PC-9 (cell line): ENCODE data around the gene KRT80. TPM values are rescaled to one million over a fixed set of nuclear protein-coding genes. Genes with fewer than 3 reads are reported as not detected.

Experiments
- BruUV-seq: library from RNA; stranded (reverse); fragments of 400-500 nt; replicated peaks from 2 replicates; lab custom pipeline; 2021; lab: Mats Ljungman, UMichigan
- CTCF ChIA-PET: fragments of 300-600 bp; sonication (Branson Sonifier 250); formaldehyde crosslinking; loops from one replicate; lab custom pipeline; 2022; ENCODE audit warnings: antibody characterized with exemption; lab: Charles Lee
- POLR2A ChIA-PET: fragments of 300-600 bp; sonication (Branson Sonifier 250); formaldehyde crosslinking; loops from one replicate; lab custom pipeline; 2022; ENCODE audit warnings: antibody characterized with exemption; ENCODE audit not compliant: unreplicated experiment; lab: Charles Lee
- DNase-seq, 2 experiments: peaks; one replicate each; pipeline versions ENCODE4 v3.0.0 to v3.0.0-alpha.2; 2015 to 2022; ENCODE audit warnings: mixed read lengths in 1 of 2
- H2AFZ ChIP-seq: fragments of 200-600 bp; sonication (generic); 2 replicates; pipeline ENCODE4 v1.8.1; 2017; ENCODE audit warnings: antibody characterized with exemption
- H3F3A ChIP-seq: fragments of 200-600 bp; sonication (generic); 2 replicates; pipeline ENCODE4 v1.8.1; 2017; ENCODE audit warnings: antibody characterized with exemption, mild to moderate bottlenecking, low read depth; ENCODE audit not compliant: insufficient read depth
- H3K27ac ChIP-seq: fragments of 200-600 bp; sonication (generic); 2 replicates; pipeline ENCODE4 v1.6.1; 2016; ENCODE audit warnings: mixed run types
- H3K27me3 ChIP-seq: fragments of 200-600 bp; sonication (generic); 2 replicates; pipeline ENCODE4 v1.6.1; 2016; ENCODE audit warnings: low read depth, mixed run types; ENCODE audit not compliant: insufficient read depth
- H3K36me3 ChIP-seq: fragments of 200-600 bp; sonication (generic); 2 replicates; pipeline ENCODE4 v1.6.1; 2016; ENCODE audit warnings: low read depth, mixed run types
- H3K4me1 ChIP-seq: fragments of 200-600 bp; sonication (generic); replicated peaks from 2 replicates; pipeline ENCODE4 v1.6.1; 2016; ENCODE audit warnings: mixed run types; ENCODE audit not compliant: insufficient read depth
- H3K4me2 ChIP-seq: fragments of 200-600 bp; sonication (generic); 2 replicates; pipeline ENCODE4 v1.6.1; 2017; ENCODE audit warnings: mixed run types
- H3K4me3 ChIP-seq: fragments of 200-600 bp; sonication (generic); 2 replicates; pipeline ENCODE4 v1.6.1; 2016; ENCODE audit warnings: mixed run types
- H3K79me2 ChIP-seq: fragments of 200-600 bp; sonication (generic); 2 replicates; pipeline ENCODE4 v1.6.1; 2017; ENCODE audit warnings: low read depth, mixed run types
- H3K9me2 ChIP-seq: fragments of 200-600 bp; sonication (generic); 2 replicates; pipeline ENCODE4 v1.8.1; 2017; ENCODE audit warnings: mild to moderate bottlenecking; ENCODE audit not compliant: insufficient read depth
- H3K9me3 ChIP-seq: fragments of 200-600 bp; sonication (generic); 2 replicates; pipeline ENCODE4 v1.8.1; 2016; ENCODE audit warnings: low read depth; ENCODE audit not compliant: insufficient read depth
- H4K20me1 ChIP-seq: fragments of 200-600 bp; sonication (generic); 2 replicates; pipeline ENCODE4 v1.8.1; 2017; ENCODE audit not compliant: insufficient read depth
- CTCF ChIP-seq: fragments of 200-600 bp; sonication (generic); conservative IDR thresholded peaks from 2 replicates; pipeline ENCODE4 v1.6.1; 2017; ENCODE audit warnings: mixed run types, antibody characterized with exemption, mild to moderate bottlenecking, moderate library complexity
- EZH2 ChIP-seq: fragments of 200-600 bp; sonication (generic); IDR thresholded peaks from 2 replicates; pipeline ENCODE4 v1.8.0; 2017; ENCODE audit warnings: antibody characterized with exemption, low read depth
- intact Hi-C: fragments of 100-400 bp; cut with micrococcal nuclease; formaldehyde crosslinking; loops from one replicate; pipeline ENCODE4 v1.10.0; 2022; ENCODE audit not compliant: unreplicated experiment
- total RNA-seq: library from RNA; stranded (reverse); gene quantifications from 2 replicates; pipeline ENCODE4 v1.2.3, GENCODE V29; 2021

The KRT80 gene
- total RNA-seq, 1 experiment from 2014 or later = 94.9 TPM

DNA sequence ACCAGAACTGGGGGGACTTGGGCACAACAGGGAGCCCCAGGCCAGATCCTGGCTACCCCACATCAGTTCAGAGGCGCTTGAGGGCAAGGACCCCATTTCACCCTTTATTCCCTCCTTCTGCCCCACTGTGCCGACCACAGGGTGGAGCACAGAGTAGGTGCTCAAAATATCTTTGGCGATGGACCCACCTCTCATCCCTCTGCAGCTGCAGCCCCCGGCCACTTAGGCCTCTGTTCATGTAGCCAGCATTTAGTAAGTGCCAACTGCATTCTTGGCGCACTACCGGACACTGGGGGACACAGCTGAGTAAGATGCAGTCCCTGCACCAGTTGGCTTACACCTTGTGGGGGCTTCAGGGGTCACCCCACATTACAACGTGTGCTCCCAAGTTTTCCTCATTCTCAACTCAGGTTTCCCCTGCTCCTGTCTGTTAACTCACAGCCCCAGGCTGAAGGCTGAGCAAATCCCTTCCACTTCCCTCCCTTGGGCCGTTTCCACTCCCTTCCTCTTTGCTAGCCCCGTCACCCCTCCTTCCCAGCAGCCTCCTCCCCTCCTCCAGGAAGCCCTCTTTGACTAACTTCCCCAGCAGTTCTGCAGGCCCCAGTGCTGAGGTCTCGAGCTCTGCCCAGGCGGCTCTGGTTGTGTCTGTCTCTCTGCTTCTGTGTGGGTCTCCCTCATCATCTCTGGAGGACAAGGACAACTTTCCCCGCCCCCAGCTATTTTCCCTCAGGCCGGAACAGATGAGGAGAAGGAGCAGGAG is 26.5 kb downstream of the KRT80 start:
- Histone ChIP-seq H3K9me3 (no peaks in the 10 kb centered on the region), H3K79me2 (no peaks in the 10 kb centered on the region), H3K4me3 (no peak overlapping the region), H3K27ac (no peak overlapping the region), H3K36me3 (no peaks in the 10 kb centered on the region), H3K4me1 (peaks cover 48% of the 10 kb centered on the region), H3K9me2 (no peaks in the 10 kb centered on the region), H3K27me3 (no peaks in the 10 kb centered on the region), H4K20me1 (no peaks in the 10 kb centered on the region), H3F3A (peaks cover 49% of the 10 kb centered on the region), H3K4me2 (peak overlapping the region; percentile 58), H2AFZ (no peak overlapping the region)
- no peak for DNase-seq
- intact Hi-C loops = no loop called here
- CTCF ChIA-PET = no interaction called here
- no peak for TF ChIP-seq EZH2
- no peak for TF ChIP-seq CTCF
- BruUV-seq = no TSS peak
- POLR2A ChIA-PET = interaction anchor here (0.5 to 0.6 kb wide), 2 partner anchors 10 to 71 kb away, joined by 4 to 7 read pairs; no protein-coding TSS in a partner anchor

DNA sequence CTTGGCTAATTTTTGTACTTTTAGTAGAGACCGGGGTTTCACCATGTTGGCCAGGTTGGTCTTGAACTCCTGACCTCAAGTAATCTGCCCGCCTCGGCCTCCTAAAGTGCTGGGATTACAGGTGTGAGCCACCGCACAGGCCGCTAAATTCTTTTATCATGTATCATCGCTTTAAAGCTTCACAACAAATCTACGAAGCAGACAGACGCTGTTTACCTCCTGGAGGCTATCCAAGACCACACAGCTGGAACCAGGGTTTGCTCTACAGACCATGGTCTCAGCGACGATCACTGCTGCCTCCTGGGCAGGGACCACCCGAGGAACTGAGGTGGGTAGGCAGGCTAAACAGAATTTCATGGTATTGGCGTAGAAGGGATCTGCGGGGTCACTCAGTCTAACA is 27.2 kb downstream of the KRT80 start:
- intact Hi-C loops = no loop called here
- H3K4me2 ChIP-seq = peak overlapping the region; percentile 58
- no peaks in the 10 kb centered on the region for H3K9me3 ChIP-seq
- peaks cover 42% of the 10 kb centered on the region for H3F3A ChIP-seq
- H4K20me1 ChIP-seq = no peaks in the 10 kb centered on the region
- H2AFZ ChIP-seq = no peak overlapping the region
- DNase-seq = peak; percentile 56 to 83
- peak overlapping the region; percentile 78 for H3K27ac ChIP-seq
- no peaks in the 10 kb centered on the region for H3K79me2 ChIP-seq
- no TSS peak for BruUV-seq
- POLR2A ChIA-PET = no interaction called here
- CTCF ChIA-PET = no interaction called here
- H3K9me2 ChIP-seq = no peaks in the 10 kb centered on the region
- no peaks in the 10 kb centered on the region for H3K27me3 ChIP-seq
- no peak for TF ChIP-seq EZH2
- no peak for TF ChIP-seq CTCF
- no peak overlapping the region for H3K4me3 ChIP-seq
- H3K4me1 ChIP-seq = peaks cover 48% of the 10 kb centered on the region
- H3K36me3 ChIP-seq = no peaks in the 10 kb centered on the region

DNA sequence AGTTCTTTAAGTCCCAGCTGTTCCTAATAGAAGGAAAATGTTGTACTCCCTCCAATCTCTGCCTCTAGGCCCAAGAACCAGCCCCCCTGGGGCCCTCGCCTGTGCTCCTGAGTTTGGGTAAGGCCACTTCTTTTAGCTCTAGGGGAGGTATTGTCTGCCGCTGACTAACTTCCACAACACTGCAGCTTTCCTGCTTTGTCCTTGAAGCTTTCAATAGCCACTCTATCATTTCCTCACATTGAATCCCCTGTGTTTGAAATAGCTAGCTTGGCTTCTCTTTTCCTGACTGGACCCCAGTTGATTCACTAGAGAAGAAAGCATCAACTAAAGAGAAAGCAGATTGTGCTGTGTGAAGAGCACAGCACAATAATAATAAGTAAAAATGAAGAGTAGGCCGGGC is 28.8 kb downstream of the KRT80 start:
- H3K4me3 ChIP-seq = no peak overlapping the region
- no peaks in the 10 kb centered on the region for H4K20me1 ChIP-seq
- DNase-seq = no peak
- no peak overlapping the region for H3K27ac ChIP-seq
- intact Hi-C loops = no loop called here
- no TSS peak for BruUV-seq
- H3K4me2 ChIP-seq = no peak overlapping the region
- ChIA-PET POLR2A (interaction anchor here (0.6 kb wide), 2 partner anchors 14 to 129 kb away, joined by 3 to 4 read pairs; no protein-coding TSS in a partner anchor), CTCF (interaction anchor here (0.6 kb wide), 1 partner anchor 24 kb away, joined by 6 read pairs; no protein-coding TSS in a partner anchor)
- H3K9me3 ChIP-seq = no peaks in the 10 kb centered on the region
- H3K4me1 ChIP-seq = peaks cover 48% of the 10 kb centered on the region
- no peak for TF ChIP-seq CTCF
- TF ChIP-seq EZH2 = no peak
- H3F3A ChIP-seq = peaks cover 27% of the 10 kb centered on the region
- H3K79me2 ChIP-seq = no peaks in the 10 kb centered on the region
- H3K36me3 ChIP-seq = no peaks in the 10 kb centered on the region
- H3K9me2 ChIP-seq = no peaks in the 10 kb centered on the region
- no peak overlapping the region for H2AFZ ChIP-seq
- H3K27me3 ChIP-seq = no peaks in the 10 kb centered on the region
